Muscle layer of colon (tissue), 2 donors: ENCODE data around the gene SRGAP1.
A peak's percentile ranks its signal among the peaks of the same experiment; 100 is the strongest.
"Not testable (repeated sequence)": the region's sequence is repeated elsewhere in the genome, so short reads cannot be mapped to it uniquely, and the experiment has no call there.

Experiments used
- H3K27ac ChIP-seq: one replicate; pipeline ENCODE4 v1.7.0; 2013; ENCODE audit warnings: low read depth, mild to moderate bottlenecking, low read length, moderate library complexity
- H3K27me3 ChIP-seq, 2 donors: one replicate each; pipeline ENCODE4 v1.7.0; 2013; ENCODE audit warnings: low read length in 2 of 2, mild to moderate bottlenecking in 2 of 2; ENCODE audit not compliant: insufficient read depth in 2 of 2, control insufficient read depth in 1 of 2
- H3K36me3 ChIP-seq: one replicate; pipeline ENCODE4 v1.7.0; 2013; ENCODE audit warnings: mild to moderate bottlenecking, low read length; ENCODE audit not compliant: insufficient read depth
- H3K4me1 ChIP-seq: one replicate; pipeline ENCODE4 v1.7.0; 2013; ENCODE audit warnings: mild to moderate bottlenecking, low read length; ENCODE audit not compliant: insufficient read depth
- H3K4me3 ChIP-seq, 2 donors: one replicate each; pipeline ENCODE4 v1.7.0; 2013; ENCODE audit warnings: low read length in 2 of 2, low read depth in 1 of 2, mild to moderate bottlenecking in 1 of 2, moderate library complexity in 1 of 2
- H3K9ac ChIP-seq: one replicate; pipeline ENCODE4 v1.7.0; 2013; ENCODE audit warnings: low read length
- H3K9me3 ChIP-seq: one replicate; pipeline ENCODE4 v1.7.0; 2013; ENCODE audit warnings: mild to moderate bottlenecking, low read length
- donor health status: abdominal sarcoma.
- donor health status: Adenocarcinoma of cecum.

SRGAP1 gene

DNA sequence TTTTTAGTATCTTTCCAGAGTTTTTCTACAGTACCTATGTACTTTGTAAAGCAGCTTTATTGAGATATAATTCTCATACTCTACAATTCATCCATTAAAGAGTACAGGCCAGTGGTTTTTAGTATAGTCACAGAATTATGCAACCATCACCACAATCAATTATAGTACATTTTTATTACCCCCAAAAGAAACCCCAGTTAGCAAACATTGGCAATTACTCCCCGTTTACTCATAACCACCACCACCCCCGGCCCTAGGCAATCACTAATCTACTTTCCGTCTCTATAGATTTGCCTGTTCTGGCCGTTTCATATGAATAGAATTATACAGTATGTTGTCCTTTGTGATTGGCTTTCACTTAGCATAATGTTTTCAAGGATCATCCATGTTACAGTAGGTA is 257.8 kb downstream of the SRGAP1 start:
- Histone ChIP-seq H3K4me3 (no peak overlapping the region), H3K4me1 (peaks cover 26% of the 10 kb centered on the region), H3K9ac (no peak overlapping the region), H3K27me3 (no peaks in the 10 kb centered on the region), H3K36me3 (no peaks in the 10 kb centered on the region), H3K27ac (no peak overlapping the region), H3K9me3 (no peaks in the 10 kb centered on the region)

DNA sequence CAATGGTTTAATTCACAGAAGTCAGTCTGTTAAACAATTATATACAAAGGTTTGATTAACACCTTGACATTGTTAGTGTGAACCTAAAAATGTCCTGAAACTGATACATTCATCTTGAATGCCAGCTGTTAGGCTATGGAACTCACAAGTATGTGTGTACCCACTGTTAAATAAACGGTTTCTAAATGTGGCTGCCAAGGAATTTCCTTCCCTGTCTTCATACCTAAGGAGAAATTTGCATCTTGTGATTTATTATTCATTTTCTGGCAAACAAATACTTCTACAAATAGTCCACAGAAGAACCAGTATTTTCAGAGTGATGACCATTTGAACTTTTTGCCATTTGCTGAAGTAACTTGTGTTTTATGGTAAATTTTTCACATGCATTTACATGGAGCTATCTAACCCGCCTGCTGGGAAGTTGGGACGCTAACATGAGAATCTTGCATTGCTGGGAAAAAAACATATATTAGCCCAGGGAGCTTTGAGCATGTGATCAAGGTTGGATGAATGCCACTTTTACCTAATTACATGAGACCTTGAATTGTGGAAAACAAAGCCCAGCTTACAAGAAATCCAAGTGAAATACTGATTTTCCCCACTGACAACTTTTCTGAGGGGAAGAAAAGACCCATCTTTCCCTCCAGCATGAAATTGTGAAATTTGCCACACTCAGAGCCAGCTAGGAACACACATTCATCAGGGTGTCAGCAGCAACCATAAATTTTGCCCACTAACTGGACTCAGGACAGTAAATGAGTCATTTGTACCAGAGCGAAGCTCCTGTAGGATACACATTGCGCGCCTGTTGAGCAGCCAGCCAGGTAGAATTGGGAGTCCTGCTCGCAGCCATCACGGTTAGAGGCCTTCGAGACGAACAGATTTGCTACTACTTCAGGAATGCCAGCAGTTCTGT is 259.6 kb downstream of the SRGAP1 start:
- peak overlapping the region in 1 of 2 donors; percentile 16 for H3K4me3 ChIP-seq
- H3K9ac ChIP-seq = no peak overlapping the region
- H3K4me1 ChIP-seq = peaks cover 19% of the 10 kb centered on the region
- H3K27me3 ChIP-seq = no peaks in the 10 kb centered on the region
- peak overlapping the region; percentile 19 for H3K27ac ChIP-seq
- no peaks in the 10 kb centered on the region for H3K36me3 ChIP-seq
- no peaks in the 10 kb centered on the region for H3K9me3 ChIP-seq

DNA sequence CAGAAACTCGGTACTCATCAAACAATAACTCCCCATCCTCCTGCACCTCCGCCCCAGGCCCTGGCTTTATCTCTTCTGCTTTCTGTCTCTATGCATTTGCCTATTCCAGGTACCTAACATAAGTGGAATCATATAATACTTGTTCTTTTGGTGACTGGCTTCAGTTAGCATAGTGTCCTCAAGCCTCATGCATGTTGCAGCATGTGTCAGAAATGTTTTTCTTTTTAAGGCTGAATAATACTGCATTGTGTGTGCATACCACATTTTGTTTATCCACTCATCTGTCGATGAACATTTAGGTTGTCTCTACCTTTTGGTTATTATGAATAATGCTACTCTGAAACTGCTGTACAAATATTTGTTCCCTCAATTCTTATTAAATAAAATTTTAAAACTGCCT is 260.5 kb downstream of the SRGAP1 start:
- H3K27me3 ChIP-seq = no peaks in the 10 kb centered on the region
- H3K4me1 ChIP-seq = peaks cover 10% of the 10 kb centered on the region
- H3K27ac ChIP-seq = no peak overlapping the region
- H3K36me3 ChIP-seq = peaks cover 7% of the 10 kb centered on the region
- H3K9ac ChIP-seq = no peak overlapping the region
- no peaks in the 10 kb centered on the region for H3K9me3 ChIP-seq
- H3K4me3 ChIP-seq = no peak overlapping the region

DNA sequence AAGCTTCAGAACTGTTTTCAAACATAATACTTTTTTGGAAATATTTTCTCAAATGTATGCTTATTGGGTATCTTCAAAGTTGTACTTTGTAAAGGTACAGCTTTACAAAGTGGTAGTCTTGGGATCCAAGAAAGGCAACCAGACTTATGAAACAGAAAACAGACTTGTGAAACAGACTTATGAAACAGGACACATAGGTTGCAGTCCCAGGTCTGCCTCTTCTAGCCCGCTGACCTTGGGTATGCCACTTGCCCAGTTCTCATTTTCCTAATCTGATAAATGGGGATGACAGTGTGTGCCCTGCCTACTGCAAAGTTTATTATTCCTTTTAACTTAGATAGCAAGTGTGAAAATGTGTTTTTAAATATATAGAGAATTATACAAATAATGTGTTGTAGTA is 263.3 kb downstream of the SRGAP1 start:
- Histone ChIP-seq H3K4me1 (peaks cover 10% of the 10 kb centered on the region), H3K27me3 (no peaks in the 10 kb centered on the region), H3K27ac (no peak overlapping the region), H3K4me3 (no peak overlapping the region), H3K9me3 (peaks cover 3% of the 10 kb centered on the region), H3K9ac (no peak overlapping the region), H3K36me3 (peaks cover 11% of the 10 kb centered on the region)

DNA sequence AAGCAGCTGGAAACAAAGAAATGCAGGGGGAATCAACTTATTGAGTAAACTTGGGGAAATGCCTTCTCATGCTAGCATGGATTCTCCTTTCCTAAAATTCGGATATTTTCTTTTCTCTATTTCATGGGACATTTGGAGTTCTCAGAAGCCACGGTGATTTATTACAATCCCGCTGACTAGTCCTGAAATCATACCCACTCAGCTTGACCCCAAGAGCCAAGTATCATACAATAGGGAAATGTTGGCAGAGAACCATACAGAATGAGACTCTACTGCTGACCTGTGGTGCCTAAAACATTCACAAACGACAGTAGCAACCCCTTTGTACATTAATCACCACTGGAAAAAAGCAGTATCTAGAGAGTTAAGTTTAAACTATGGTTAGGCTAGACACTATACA is 265.2 kb downstream of the SRGAP1 start:
- Histone ChIP-seq H3K4me3 (no peak overlapping the region), H3K36me3 (peaks cover 11% of the 10 kb centered on the region), H3K9me3 (peaks cover 3% of the 10 kb centered on the region)

DNA sequence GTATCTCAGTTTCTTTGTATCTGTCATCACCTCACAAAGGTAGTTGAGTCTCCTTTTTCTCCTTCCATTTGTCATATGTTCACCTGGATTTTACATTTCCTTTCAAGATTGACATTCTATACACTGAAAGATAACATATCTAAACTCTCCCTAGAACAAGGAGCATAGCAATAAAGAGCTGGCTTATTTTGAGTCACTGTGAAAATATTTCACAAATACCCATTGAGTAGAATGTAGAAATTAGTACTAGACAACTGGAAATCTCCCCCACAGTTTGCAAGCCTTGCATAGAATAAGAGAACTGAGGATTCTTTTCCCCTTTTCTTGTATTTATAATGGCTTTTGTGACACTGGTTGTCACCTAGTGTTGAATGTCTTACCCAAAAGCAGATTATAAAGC is 266.4 kb downstream of the SRGAP1 start:
- peaks cover 3% of the 10 kb centered on the region for H3K9me3 ChIP-seq
- H3K36me3 ChIP-seq = peaks cover 11% of the 10 kb centered on the region
- H3K4me1 ChIP-seq = no peaks in the 10 kb centered on the region
- no peaks in the 10 kb centered on the region for H3K27me3 ChIP-seq
- no peak overlapping the region for H3K9ac ChIP-seq
- H3K4me3 ChIP-seq = no peak overlapping the region
- H3K27ac ChIP-seq = no peak overlapping the region

More for the DNA sequence above, 265.2 kb downstream of the SRGAP1 start:
- Histone ChIP-seq H3K27ac (no peak overlapping the region), H3K27me3 (no peaks in the 10 kb centered on the region), H3K4me1 (no peaks in the 10 kb centered on the region), H3K9ac (no peak overlapping the region)

DNA sequence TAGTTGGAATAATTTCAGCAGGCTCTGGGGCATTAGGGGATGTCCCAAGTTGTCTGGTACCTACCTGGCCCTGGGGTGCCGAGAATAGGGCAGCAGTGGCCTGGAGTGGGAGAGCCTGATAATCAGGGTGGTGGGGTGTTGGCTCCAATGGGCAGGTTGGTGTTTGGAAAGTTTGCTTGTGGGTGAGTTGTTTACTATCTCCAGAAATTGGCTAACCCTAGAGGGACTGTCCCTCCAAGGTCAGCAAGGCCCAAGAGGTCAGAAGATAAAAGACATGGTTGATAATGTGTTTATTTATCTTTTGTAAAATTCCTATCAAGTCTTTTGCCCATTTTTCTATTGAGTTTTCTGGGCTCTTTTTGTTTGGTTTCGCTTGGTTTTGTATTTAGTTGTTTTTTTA is 272.5 kb downstream of the SRGAP1 start:
- H3K27ac ChIP-seq = no peak overlapping the region
- peaks cover 4% of the 10 kb centered on the region for H3K36me3 ChIP-seq
- no peaks in the 10 kb centered on the region for H3K4me1 ChIP-seq
- peaks cover 3% of the 10 kb centered on the region for H3K9me3 ChIP-seq
- no peaks in the 10 kb centered on the region for H3K27me3 ChIP-seq
- no peak overlapping the region for H3K9ac ChIP-seq
- H3K4me3 ChIP-seq = no peak overlapping the region

DNA sequence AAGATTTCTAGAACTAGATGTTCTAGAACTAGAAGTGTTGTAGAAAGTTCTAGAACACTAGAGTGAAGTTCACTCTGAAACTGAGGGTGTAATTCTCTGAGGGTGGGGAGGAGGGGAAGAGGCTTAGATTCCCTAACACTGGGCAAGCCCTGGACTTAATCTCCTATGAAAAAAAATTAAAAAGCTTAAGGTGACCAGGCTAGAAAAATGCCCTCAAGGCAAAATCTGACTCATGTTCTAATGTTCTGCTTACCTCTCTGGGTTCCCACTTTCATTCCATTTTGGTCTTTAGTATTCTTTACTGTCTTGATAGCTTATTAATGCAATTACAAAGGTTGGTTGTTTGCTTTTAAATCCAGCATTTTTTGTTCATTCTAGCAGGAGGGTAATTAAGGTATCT is 276.1 kb downstream of the SRGAP1 start:
- H3K9ac ChIP-seq = no peak overlapping the region
- no peaks in the 10 kb centered on the region for H3K9me3 ChIP-seq
- H3K4me3 ChIP-seq = no peak overlapping the region
- no peaks in the 10 kb centered on the region for H3K36me3 ChIP-seq
- no peaks in the 10 kb centered on the region for H3K4me1 ChIP-seq
- H3K27ac ChIP-seq = no peak overlapping the region
- H3K27me3 ChIP-seq = no peaks in the 10 kb centered on the region

DNA sequence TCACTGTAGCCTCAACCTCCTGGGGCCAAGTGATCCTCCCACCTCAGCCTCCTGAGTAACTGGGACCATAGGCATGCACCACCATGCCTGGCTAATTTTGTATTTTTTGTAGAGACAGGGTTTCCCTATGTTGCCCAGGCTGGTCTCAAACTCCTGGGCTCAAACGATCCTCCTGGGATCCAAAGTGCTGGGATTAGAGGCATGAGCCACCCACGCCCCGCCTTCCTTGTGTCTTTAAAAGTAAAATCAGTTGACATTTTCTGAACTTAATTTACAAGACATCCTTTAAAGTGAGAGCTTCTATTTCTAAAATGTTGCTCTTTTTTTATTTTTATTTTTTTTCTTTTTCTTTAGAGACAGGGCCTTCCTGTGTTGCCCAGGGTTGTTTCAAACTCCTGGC is 276.6 kb downstream of the SRGAP1 start:
- not testable (repeated sequence) for H3K27ac ChIP-seq, H3K9me3 ChIP-seq, H3K4me1 ChIP-seq, H3K4me3 ChIP-seq, H3K36me3 ChIP-seq, H3K27me3 ChIP-seq, H3K9ac ChIP-seq

DNA sequence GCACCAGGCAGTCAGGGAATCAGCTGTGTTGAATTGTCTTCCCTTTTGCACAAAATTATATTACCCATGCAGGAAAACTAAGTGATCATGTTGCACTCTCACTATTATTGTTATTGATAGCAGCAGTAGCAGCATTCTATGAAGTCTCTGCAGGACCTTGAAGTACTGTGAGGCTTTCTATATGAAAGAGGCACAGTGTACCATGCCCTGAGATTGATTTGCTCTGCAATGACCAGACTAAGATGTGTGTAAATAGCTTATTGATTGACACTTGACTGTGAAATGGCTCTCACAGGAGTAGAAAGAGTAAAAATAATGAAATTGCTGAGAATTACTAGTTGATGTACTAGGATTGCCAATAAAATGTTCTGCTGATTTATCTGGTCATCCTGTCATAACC is 277.7 kb downstream of the SRGAP1 start:
- no peaks in the 10 kb centered on the region for H3K4me1 ChIP-seq
- no peaks in the 10 kb centered on the region for H3K36me3 ChIP-seq
- no peak overlapping the region for H3K27ac ChIP-seq
- H3K9ac ChIP-seq = no peak overlapping the region
- H3K4me3 ChIP-seq = no peak overlapping the region
- H3K9me3 ChIP-seq = no peaks in the 10 kb centered on the region
- no peaks in the 10 kb centered on the region for H3K27me3 ChIP-seq

DNA sequence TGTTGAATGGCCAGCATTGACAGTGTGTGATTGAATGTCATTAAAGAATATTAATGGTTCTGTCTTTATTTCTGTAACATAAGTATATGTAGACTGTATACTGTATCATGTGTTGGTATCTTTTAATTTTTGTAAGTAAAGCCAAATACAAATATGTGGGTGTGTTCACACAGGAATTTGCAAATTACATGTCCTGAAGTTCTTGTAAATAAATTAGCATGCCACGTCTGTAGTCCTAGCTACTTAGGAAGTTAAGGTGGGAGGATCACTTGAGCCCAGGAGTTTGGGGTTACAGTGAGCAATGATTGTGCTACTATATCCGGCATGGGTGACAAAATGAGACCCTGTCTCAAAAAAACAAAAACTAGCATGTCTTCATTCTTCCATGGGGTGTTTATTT is 278.5 kb downstream of the SRGAP1 start:
- H3K4me3 ChIP-seq = no peak overlapping the region
- H3K27ac ChIP-seq = no peak overlapping the region
- H3K4me1 ChIP-seq = no peaks in the 10 kb centered on the region

DNA sequence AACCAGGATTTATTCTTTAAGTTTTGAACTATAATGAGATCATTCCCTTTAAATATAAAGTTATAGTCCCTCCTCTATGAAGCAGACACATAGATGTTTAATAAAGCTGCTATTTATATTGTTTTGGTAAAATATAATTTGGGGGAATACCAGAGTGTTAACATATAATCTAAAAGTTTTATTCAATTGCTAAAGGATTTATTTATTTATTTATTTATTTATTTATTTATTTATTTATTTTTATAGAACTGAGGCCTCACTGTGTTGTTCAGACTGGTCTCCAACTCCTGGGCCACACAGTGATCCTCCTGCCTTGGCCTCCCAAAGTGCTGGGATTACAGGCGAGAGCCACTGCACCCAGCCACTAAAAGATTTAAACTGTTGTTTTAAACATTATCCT is 278.9 kb downstream of the SRGAP1 start:
- Histone ChIP-seq H3K4me1 (no peaks in the 10 kb centered on the region), H3K9ac (no peak overlapping the region), H3K9me3 (no peaks in the 10 kb centered on the region)

More for the DNA sequence above, 278.5 kb downstream of the SRGAP1 start:
- peaks cover 5% of the 10 kb centered on the region for H3K36me3 ChIP-seq
- no peaks in the 10 kb centered on the region for H3K27me3 ChIP-seq
- no peaks in the 10 kb centered on the region for H3K9me3 ChIP-seq
- no peak overlapping the region for H3K9ac ChIP-seq

More for the DNA sequence above, 278.9 kb downstream of the SRGAP1 start:
- Histone ChIP-seq H3K4me3 (no peak overlapping the region), H3K27me3 (no peaks in the 10 kb centered on the region), H3K36me3 (peaks cover 5% of the 10 kb centered on the region), H3K27ac (no peak overlapping the region)
